PC-9 (cell line): ENCODE measurements around the gene DAZAP2. TPM values are rescaled to one million over a fixed set of nuclear protein-coding genes. Genes with fewer than 3 reads are reported as not detected.

Experiments
- BruUV-seq: library from RNA; stranded (reverse); fragments of 400-500 nt; replicated peaks from 2 replicates; lab custom pipeline; 2021; lab: Mats Ljungman, UMichigan
- CTCF ChIA-PET: fragments of 300-600 bp; sonication (Branson Sonifier 250); formaldehyde crosslinking; loops from one replicate; lab custom pipeline; 2022; ENCODE audit warnings: antibody characterized with exemption; lab: Charles Lee
- POLR2A ChIA-PET: fragments of 300-600 bp; sonication (Branson Sonifier 250); formaldehyde crosslinking; loops from one replicate; lab custom pipeline; 2022; ENCODE audit warnings: antibody characterized with exemption; ENCODE audit not compliant: unreplicated experiment; lab: Charles Lee
- DNase-seq, 2 experiments: peaks; one replicate each; pipeline versions ENCODE4 v3.0.0 to v3.0.0-alpha.2; 2015 to 2022; ENCODE audit warnings: mixed read lengths in 1 of 2
- H2AFZ ChIP-seq: fragments of 200-600 bp; sonication (generic); 2 replicates; pipeline ENCODE4 v1.8.1; 2017; ENCODE audit warnings: antibody characterized with exemption
- H3F3A ChIP-seq: fragments of 200-600 bp; sonication (generic); 2 replicates; pipeline ENCODE4 v1.8.1; 2017; ENCODE audit warnings: antibody characterized with exemption, mild to moderate bottlenecking, low read depth; ENCODE audit not compliant: insufficient read depth
- H3K27ac ChIP-seq: fragments of 200-600 bp; sonication (generic); 2 replicates; pipeline ENCODE4 v1.6.1; 2016; ENCODE audit warnings: mixed run types
- H3K27me3 ChIP-seq: fragments of 200-600 bp; sonication (generic); 2 replicates; pipeline ENCODE4 v1.6.1; 2016; ENCODE audit warnings: low read depth, mixed run types; ENCODE audit not compliant: insufficient read depth
- H3K36me3 ChIP-seq: fragments of 200-600 bp; sonication (generic); 2 replicates; pipeline ENCODE4 v1.6.1; 2016; ENCODE audit warnings: low read depth, mixed run types
- H3K4me1 ChIP-seq: fragments of 200-600 bp; sonication (generic); replicated peaks from 2 replicates; pipeline ENCODE4 v1.6.1; 2016; ENCODE audit warnings: mixed run types; ENCODE audit not compliant: insufficient read depth
- H3K4me2 ChIP-seq: fragments of 200-600 bp; sonication (generic); 2 replicates; pipeline ENCODE4 v1.6.1; 2017; ENCODE audit warnings: mixed run types
- H3K4me3 ChIP-seq: fragments of 200-600 bp; sonication (generic); 2 replicates; pipeline ENCODE4 v1.6.1; 2016; ENCODE audit warnings: mixed run types
- H3K79me2 ChIP-seq: fragments of 200-600 bp; sonication (generic); 2 replicates; pipeline ENCODE4 v1.6.1; 2017; ENCODE audit warnings: low read depth, mixed run types
- H3K9me2 ChIP-seq: fragments of 200-600 bp; sonication (generic); 2 replicates; pipeline ENCODE4 v1.8.1; 2017; ENCODE audit warnings: mild to moderate bottlenecking; ENCODE audit not compliant: insufficient read depth
- H3K9me3 ChIP-seq: fragments of 200-600 bp; sonication (generic); 2 replicates; pipeline ENCODE4 v1.8.1; 2016; ENCODE audit warnings: low read depth; ENCODE audit not compliant: insufficient read depth
- H4K20me1 ChIP-seq: fragments of 200-600 bp; sonication (generic); 2 replicates; pipeline ENCODE4 v1.8.1; 2017; ENCODE audit not compliant: insufficient read depth
- EZH2 ChIP-seq: fragments of 200-600 bp; sonication (generic); IDR thresholded peaks from 2 replicates; pipeline ENCODE4 v1.8.0; 2017; ENCODE audit warnings: antibody characterized with exemption, low read depth
- intact Hi-C: fragments of 100-400 bp; cut with micrococcal nuclease; formaldehyde crosslinking; loops from one replicate; pipeline ENCODE4 v1.10.0; 2022; ENCODE audit not compliant: unreplicated experiment
- total RNA-seq: library from RNA; stranded (reverse); gene quantifications from 2 replicates; pipeline ENCODE4 v1.2.3, GENCODE V29; 2021
- TF ChIP-seq, protein P1 (sequence below): fragments of 200-600 bp; sonication (generic); conservative IDR thresholded peaks from 2 replicates; pipeline ENCODE4 v1.6.1; 2017; ENCODE audit warnings: mixed run types, antibody characterized with exemption, mild to moderate bottlenecking, moderate library complexity

The DAZAP2 gene
- total RNA-seq, 1 experiment from 2014 or later, result 154 TPM

DNA sequence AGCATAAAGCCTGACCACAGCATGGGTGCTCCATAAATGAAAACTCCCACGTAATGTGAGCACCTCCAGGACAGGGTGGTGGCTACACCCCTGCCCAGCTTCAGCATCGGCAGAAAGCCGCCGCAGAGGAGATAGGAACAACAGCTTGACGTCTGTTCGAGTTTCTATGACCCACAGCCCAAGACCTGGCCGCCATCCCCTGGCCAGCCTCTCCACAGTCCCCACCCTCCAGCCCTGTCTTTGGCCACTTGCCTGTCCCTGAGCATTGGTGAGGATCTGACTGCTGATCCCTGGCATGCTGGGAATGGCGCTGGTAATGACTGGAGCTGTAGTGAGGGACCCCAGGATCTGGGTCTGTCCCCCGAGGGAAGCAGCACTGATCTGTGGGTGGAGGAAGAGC is 42.1 kb upstream of the DAZAP2 start:
- no peaks in the 10 kb centered on the region for H3K9me2 ChIP-seq
- TF ChIP-seq, protein P1, sequence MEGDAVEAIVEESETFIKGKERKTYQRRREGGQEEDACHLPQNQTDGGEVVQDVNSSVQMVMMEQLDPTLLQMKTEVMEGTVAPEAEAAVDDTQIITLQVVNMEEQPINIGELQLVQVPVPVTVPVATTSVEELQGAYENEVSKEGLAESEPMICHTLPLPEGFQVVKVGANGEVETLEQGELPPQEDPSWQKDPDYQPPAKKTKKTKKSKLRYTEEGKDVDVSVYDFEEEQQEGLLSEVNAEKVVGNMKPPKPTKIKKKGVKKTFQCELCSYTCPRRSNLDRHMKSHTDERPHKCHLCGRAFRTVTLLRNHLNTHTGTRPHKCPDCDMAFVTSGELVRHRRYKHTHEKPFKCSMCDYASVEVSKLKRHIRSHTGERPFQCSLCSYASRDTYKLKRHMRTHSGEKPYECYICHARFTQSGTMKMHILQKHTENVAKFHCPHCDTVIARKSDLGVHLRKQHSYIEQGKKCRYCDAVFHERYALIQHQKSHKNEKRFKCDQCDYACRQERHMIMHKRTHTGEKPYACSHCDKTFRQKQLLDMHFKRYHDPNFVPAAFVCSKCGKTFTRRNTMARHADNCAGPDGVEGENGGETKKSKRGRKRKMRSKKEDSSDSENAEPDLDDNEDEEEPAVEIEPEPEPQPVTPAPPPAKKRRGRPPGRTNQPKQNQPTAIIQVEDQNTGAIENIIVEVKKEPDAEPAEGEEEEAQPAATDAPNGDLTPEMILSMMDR, result no peak
- no peak for TF ChIP-seq EZH2
- DNase-seq, result no peak
- no peak overlapping the region for H3K4me3 ChIP-seq
- H3K36me3 ChIP-seq, result no peaks in the 10 kb centered on the region
- no peaks in the 10 kb centered on the region for H3K9me3 ChIP-seq
- H3K27ac ChIP-seq, result no peak overlapping the region
- H4K20me1 ChIP-seq, result no peaks in the 10 kb centered on the region
- ChIA-PET CTCF (interaction anchor here (0.7 kb wide), 1 partner anchor 86 kb away, joined by 3 read pairs; no protein-coding TSS in a partner anchor), POLR2A (no interaction called here)
- BruUV-seq, result no TSS peak
- H3K4me1 ChIP-seq, result no peaks in the 10 kb centered on the region
- H3K27me3 ChIP-seq, result no peaks in the 10 kb centered on the region
- H2AFZ ChIP-seq, result no peak overlapping the region
- intact Hi-C loops, result no loop called here
- H3K4me2 ChIP-seq, result no peak overlapping the region
- H3K79me2 ChIP-seq, result no peaks in the 10 kb centered on the region
- 0 out of 2 replicates have a peak, but pooled peaks cover 5% of the 10 kb centered on the region for H3F3A ChIP-seq

DNA sequence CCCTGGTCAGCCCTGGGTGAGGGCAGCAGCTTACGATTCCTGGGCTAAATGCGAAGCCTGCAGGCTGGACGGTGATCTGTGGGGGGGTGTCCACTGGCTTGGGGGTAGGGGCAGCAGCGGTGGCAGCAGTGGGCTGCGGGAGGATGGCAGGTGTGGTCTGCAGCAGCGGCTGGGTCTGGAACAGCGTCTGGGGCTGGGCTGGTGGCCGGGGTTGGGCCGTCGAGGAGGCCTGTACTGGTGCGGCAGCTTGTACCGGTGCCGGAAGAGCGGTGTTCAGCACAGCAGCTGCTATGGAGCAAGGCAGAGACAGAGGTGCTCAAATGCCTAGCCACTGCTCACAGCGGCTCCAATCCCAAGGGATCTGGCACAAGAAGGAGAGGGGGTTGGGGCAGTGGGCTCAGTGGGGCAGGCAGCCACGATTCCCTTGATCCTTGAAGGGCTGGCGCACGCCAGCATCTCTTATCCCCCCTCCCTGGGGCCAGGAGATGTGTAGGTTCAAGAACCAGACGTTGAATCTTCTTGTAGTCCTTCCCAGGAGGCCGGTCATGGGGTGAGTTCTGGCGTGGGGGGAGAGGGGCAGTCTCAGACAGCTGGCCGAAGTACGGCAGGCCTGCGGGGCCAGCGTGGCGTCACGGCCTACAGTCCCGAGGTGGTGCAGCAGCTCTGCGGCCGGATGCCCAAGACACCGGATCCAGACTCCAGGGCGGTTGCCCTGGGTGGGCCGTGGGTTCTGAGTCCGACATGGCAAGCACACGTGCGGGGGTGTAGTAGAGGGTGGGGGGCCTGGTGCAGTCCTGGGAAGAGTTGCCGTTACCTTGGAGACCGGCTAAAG is 40.7 kb upstream of the DAZAP2 start:
- Histone ChIP-seq H3K9me2 (no peaks in the 10 kb centered on the region), H3K27me3 (no peaks in the 10 kb centered on the region), H3K4me2 (no peak overlapping the region), H3F3A (0 out of 2 replicates have a peak, but pooled peaks cover 5% of the 10 kb centered on the region), H3K4me1 (no peaks in the 10 kb centered on the region), H3K27ac (no peak overlapping the region), H3K36me3 (no peaks in the 10 kb centered on the region), H3K9me3 (no peaks in the 10 kb centered on the region), H3K79me2 (no peaks in the 10 kb centered on the region), H3K4me3 (no peak overlapping the region), H4K20me1 (no peaks in the 10 kb centered on the region), H2AFZ (no peak overlapping the region)
- TF ChIP-seq, protein P1, result no peak
- TF ChIP-seq EZH2, result no peak
- no peak for DNase-seq
- no TSS peak for BruUV-seq
- ChIA-PET CTCF (no interaction called here), POLR2A (no interaction called here)
- intact Hi-C loops, result no loop called here

- Histone ChIP-seq H3K79me2 (no peaks in the 10 kb centered on the region), H3K27me3 (no peaks in the 10 kb centered on the region), H3K36me3 (no peaks in the 10 kb centered on the region), H3K4me3 (no peak overlapping the region), H2AFZ (no peak overlapping the region), H3K4me2 (no peak overlapping the region), H3K9me2 (no peaks in the 10 kb centered on the region), H3K9me3 (no peaks in the 10 kb centered on the region), H3F3A (0 out of 2 replicates have a peak, but pooled peaks cover 5% of the 10 kb centered on the region), H3K27ac (no peak overlapping the region), H4K20me1 (no peaks in the 10 kb centered on the region), H3K4me1 (no peaks in the 10 kb centered on the region)
- TF ChIP-seq, protein P1, result no peak
- no peak for TF ChIP-seq EZH2
- CTCF ChIA-PET, result no interaction called here
- POLR2A ChIA-PET, result no interaction called here
- intact Hi-C loops, result no loop called here
- no peak for DNase-seq
- BruUV-seq, result no TSS peak
These were observed 39.9 kb upstream of the DAZAP2 start for GRCh38 chr12:51198568-51199365.
